HL-60 (cell line): ENCODE results near the gene RARS2.

Experiments used
- DNase-seq, 2 experiments: peaks; one replicate each; pipeline ENCODE4 v3.0.0-alpha.2; 2010 to 2020; ENCODE audit warnings: low read depth in 1 of 2, low spot score in 1 of 2
- H3K27ac ChIP-seq: fragments of 250-450 bp; sonication (Bioruptor Pico); replicated peaks from 2 replicates; pipeline ENCODE4 v1.5.1; 2020; ENCODE audit warnings: mild to moderate bottlenecking, moderate library complexity
- H3K27me3 ChIP-seq: fragments of 250-450 bp; sonication (Bioruptor Pico); 2 replicates; pipeline ENCODE4 v1.5.1; 2021; ENCODE audit warnings: mild to moderate bottlenecking, moderate library complexity; ENCODE audit not compliant: insufficient read depth, poor library complexity, severe bottlenecking
- H3K4me3 ChIP-seq: replicated peaks from 2 replicates; pipeline ENCODE4 v1.5.1; 2011; ENCODE audit warnings: mild to moderate bottlenecking, control low read depth, low read length; ENCODE audit not compliant: insufficient read depth
- GABPA ChIP-seq: IDR thresholded peaks from 2 replicates; pipeline ENCODE4 v1.6.1; 2012; ENCODE audit warnings: low read depth
- POLR2AphosphoS5 ChIP-seq: IDR thresholded peaks from 2 replicates; pipeline ENCODE4 v1.6.1; 2012; ENCODE audit warnings: low read depth
- SPI1 ChIP-seq: IDR thresholded peaks from 2 replicates; pipeline ENCODE4 v1.6.1; 2012; ENCODE audit warnings: low read depth, mild to moderate bottlenecking, borderline replicate concordance
- TF ChIP-seq, protein P1 (sequence below): IDR thresholded peaks from 2 replicates; pipeline ENCODE4 v1.6.1; 2012; ENCODE audit warnings: low read depth; ENCODE audit not compliant: insufficient replicate concordance
- TF ChIP-seq, protein P2 (sequence below): IDR thresholded peaks from one replicate; pipeline ENCODE4 v1.5.1; 2011; ENCODE audit warnings: low read length, control low read depth, inconsistent platforms; ENCODE audit not compliant: insufficient read depth

RARS2 gene

DNA sequence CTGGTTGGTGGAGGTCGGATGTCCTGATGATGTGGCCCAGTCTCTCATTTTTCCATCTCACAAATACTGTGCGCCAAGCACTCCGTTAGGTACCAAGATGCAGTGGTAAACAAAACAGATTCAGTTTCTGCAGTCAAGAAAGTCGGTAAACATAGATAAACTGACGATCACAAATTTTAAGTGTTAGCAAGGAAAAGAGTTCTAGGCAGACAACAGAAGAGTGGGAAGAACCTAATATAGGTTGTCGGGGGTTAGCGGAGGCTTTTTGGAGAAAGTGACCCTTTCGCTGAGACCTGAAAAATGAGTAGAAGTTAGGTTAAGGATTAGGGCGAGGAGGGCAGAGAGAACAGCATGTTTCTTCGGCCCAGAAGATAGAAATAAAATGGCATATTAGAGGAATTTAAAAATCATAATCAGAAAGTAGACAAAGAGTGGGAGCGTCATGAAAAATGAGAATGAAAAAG lies 662 bp upstream of the RARS2 start:
- TF ChIP-seq GABPA (no peak), POLR2AphosphoS5 (no peak), SPI1 (no peak)
- TF ChIP-seq, protein P1, sequence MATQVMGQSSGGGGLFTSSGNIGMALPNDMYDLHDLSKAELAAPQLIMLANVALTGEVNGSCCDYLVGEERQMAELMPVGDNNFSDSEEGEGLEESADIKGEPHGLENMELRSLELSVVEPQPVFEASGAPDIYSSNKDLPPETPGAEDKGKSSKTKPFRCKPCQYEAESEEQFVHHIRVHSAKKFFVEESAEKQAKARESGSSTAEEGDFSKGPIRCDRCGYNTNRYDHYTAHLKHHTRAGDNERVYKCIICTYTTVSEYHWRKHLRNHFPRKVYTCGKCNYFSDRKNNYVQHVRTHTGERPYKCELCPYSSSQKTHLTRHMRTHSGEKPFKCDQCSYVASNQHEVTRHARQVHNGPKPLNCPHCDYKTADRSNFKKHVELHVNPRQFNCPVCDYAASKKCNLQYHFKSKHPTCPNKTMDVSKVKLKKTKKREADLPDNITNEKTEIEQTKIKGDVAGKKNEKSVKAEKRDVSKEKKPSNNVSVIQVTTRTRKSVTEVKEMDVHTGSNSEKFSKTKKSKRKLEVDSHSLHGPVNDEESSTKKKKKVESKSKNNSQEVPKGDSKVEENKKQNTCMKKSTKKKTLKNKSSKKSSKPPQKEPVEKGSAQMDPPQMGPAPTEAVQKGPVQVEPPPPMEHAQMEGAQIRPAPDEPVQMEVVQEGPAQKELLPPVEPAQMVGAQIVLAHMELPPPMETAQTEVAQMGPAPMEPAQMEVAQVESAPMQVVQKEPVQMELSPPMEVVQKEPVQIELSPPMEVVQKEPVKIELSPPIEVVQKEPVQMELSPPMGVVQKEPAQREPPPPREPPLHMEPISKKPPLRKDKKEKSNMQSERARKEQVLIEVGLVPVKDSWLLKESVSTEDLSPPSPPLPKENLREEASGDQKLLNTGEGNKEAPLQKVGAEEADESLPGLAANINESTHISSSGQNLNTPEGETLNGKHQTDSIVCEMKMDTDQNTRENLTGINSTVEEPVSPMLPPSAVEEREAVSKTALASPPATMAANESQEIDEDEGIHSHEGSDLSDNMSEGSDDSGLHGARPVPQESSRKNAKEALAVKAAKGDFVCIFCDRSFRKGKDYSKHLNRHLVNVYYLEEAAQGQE: no peak
- TF ChIP-seq, protein P2, sequence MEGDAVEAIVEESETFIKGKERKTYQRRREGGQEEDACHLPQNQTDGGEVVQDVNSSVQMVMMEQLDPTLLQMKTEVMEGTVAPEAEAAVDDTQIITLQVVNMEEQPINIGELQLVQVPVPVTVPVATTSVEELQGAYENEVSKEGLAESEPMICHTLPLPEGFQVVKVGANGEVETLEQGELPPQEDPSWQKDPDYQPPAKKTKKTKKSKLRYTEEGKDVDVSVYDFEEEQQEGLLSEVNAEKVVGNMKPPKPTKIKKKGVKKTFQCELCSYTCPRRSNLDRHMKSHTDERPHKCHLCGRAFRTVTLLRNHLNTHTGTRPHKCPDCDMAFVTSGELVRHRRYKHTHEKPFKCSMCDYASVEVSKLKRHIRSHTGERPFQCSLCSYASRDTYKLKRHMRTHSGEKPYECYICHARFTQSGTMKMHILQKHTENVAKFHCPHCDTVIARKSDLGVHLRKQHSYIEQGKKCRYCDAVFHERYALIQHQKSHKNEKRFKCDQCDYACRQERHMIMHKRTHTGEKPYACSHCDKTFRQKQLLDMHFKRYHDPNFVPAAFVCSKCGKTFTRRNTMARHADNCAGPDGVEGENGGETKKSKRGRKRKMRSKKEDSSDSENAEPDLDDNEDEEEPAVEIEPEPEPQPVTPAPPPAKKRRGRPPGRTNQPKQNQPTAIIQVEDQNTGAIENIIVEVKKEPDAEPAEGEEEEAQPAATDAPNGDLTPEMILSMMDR: no peak
- H3K27me3 ChIP-seq: no peaks in the 10 kb centered on the region
- H3K4me3 ChIP-seq: peak overlapping the region; percentile 61
- H3K27ac ChIP-seq: peak overlapping the region; percentile 75
- no peak for DNase-seq

DNA sequence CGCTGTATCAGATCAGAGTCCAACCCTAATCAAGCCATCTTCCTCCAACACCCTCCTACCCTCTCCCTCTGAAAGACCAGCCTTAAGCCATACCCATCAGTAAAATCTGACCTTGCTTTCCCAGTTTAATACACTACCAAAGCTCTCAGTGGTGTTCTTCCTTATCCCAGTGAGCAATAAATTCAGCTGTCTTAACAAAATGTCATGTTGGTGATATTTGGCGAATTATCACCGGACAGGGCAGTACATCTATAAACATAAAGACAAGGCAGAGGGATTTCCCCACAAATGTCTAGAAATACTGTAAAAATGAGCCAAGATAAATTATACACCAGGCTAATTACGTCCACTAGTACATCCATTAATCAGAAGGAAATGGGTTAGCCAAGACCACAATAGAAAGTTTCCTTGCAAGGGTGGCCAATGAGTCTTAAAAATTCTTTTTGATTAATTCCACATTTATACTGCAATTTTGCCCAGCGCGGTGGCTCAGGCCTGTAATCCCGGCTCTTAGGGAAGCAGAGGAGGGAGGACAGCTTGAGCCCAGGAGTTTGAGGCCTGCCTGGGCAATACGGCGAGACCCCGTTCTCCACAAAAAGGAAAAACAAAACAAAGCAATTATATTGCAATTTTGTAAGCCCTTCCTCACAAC lies 905 bp downstream of the RARS2 start:
- TF ChIP-seq, protein P1: no peak
- no peak for TF ChIP-seq SPI1
- TF ChIP-seq GABPA: no peak
- no peak for TF ChIP-seq POLR2AphosphoS5
- TF ChIP-seq, protein P2: no peak
- Histone ChIP-seq H3K27ac (peak overlapping the region; percentile 75), H3K27me3 (no peaks in the 10 kb centered on the region), H3K4me3 (peak overlapping the region; percentile 61)
- DNase-seq: no peak

DNA sequence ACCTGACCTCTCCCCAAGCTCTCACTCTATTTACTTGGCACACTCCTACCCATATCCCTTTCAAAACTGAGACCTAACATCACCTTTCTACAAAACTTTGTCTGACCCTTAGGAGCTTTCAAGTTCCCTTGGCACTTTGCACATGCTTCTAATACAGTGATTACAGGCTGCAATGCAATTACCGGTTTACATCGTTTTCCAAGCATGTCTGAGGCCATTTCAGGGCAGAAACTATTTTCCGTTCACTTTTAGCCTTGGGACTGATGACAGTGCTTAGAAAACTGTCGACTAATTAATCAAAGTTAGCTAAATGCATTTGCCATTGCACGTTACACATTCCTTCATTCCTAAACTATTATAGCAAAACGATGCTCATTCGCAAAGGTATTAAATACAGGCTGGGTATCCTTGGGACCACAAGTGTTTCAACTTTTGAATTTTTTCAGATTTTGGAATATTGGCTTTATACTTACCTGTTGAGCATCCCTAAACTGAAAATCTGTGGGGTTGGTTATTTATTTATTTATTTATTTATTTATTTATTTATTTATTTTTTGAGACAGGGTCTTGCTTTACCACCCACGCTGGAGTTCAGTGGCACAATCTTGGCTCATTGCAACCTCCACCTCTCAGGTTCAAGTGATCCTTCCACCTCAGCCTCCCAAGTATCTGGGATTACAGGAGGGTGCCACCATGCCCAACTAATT lies 3.3 kb downstream of the RARS2 start:
- no peak for DNase-seq
- TF ChIP-seq, protein P1: no peak
- no peak for TF ChIP-seq SPI1
- no peak for TF ChIP-seq POLR2AphosphoS5
- TF ChIP-seq, protein P2: no peak
- no peak for TF ChIP-seq GABPA
- no peak overlapping the region for H3K4me3 ChIP-seq
- no peaks in the 10 kb centered on the region for H3K27me3 ChIP-seq
- no peak overlapping the region for H3K27ac ChIP-seq
